GM19467 (cell line): ENCODE measurements around the gene WSCD2.
"Not testable (repeated sequence)": the region's sequence is repeated elsewhere in the genome, so short reads cannot be mapped to it uniquely, and the experiment has no call there.

Source experiments
- ATAC-seq: cut with Tn5 transposase; IDR thresholded peaks from one replicate; pipeline ENCODE4 v1.9.1; 2021; ENCODE audit warnings: mild to moderate bottlenecking, moderate library complexity; ENCODE audit not compliant: unreplicated experiment

Gene WSCD2

GRCh38 chr12:108193493-108193892 lies 64.4 kb downstream of the WSCD2 start:
- ATAC-seq = no peak

- no peak for ATAC-seq
Measured at GRCh38 chr12:108193917-108194316, 64.8 kb downstream of the WSCD2 start.

GRCh38 chr12:108194585-108194984 lies 65.5 kb downstream of the WSCD2 start:
- no peak for ATAC-seq

- ATAC-seq = no peak
Measured at GRCh38 chr12:108196319-108196718, 67.2 kb downstream of the WSCD2 start.

GRCh38 chr12:108196921-108197320 lies 67.8 kb downstream of the WSCD2 start:
- ATAC-seq = no peak

GRCh38 chr12:108198043-108198442 lies 69.0 kb downstream of the WSCD2 start:
- no peak for ATAC-seq

GRCh38 chr12:108199106-108199505 lies 70.0 kb downstream of the WSCD2 start:
- no peak for ATAC-seq

- no peak for ATAC-seq
Measured at GRCh38 chr12:108201808-108202207, 72.7 kb downstream of the WSCD2 start.

GRCh38 chr12:108204117-108204987 lies 75.3 kb downstream of the WSCD2 start:
- ATAC-seq = no peak

GRCh38 chr12:108205864-108206263 lies 76.8 kb downstream of the WSCD2 start:
- no peak for ATAC-seq

GRCh38 chr12:108207791-108208730 lies 79.0 kb downstream of the WSCD2 start:
- ATAC-seq = no peak

GRCh38 chr12:108210001-108210400 lies 80.9 kb downstream of the WSCD2 start:
- ATAC-seq = no peak

GRCh38 chr12:108211157-108211556 lies 82.1 kb downstream of the WSCD2 start:
- ATAC-seq = no peak

GRCh38 chr12:108213871-108214445 lies 84.9 kb downstream of the WSCD2 start:
- ATAC-seq = no peak

- no peak for ATAC-seq
Measured at GRCh38 chr12:108214486-108214885, 85.4 kb downstream of the WSCD2 start.

GRCh38 chr12:108215458-108215857 lies 86.4 kb downstream of the WSCD2 start:
- no peak for ATAC-seq

- no peak for ATAC-seq
Measured at GRCh38 chr12:108218921-108219320, 89.8 kb downstream of the WSCD2 start.

- not testable (repeated sequence) for ATAC-seq
Measured at GRCh38 chr12:108225101-108225500, 96.0 kb downstream of the WSCD2 start.

GRCh38 chr12:108226866-108227265 lies 97.8 kb downstream of the WSCD2 start:
- no peak for ATAC-seq

GRCh38 chr12:108228746-108229145 lies 99.7 kb downstream of the WSCD2 start:
- no peak for ATAC-seq
